Hepatocyte (in vitro differentiated cells): ENCODE measurements around the gene SKAP2.

Source experiments
- EZH2 ChIP-seq: fragments of 200-600 bp; sonication (generic); IDR thresholded peaks from 2 replicates; pipeline ENCODE4 v1.6.1; 2016; ENCODE audit warnings: antibody characterized with exemption, mild to moderate bottlenecking, borderline replicate concordance
- EZH2phosphoT487 ChIP-seq: fragments of 200-600 bp; sonication (generic); IDR thresholded peaks from one replicate; pipeline ENCODE4 v1.6.1; 2018; ENCODE audit warnings: antibody characterized with exemption, mild to moderate bottlenecking, low read depth, moderate library complexity; ENCODE audit not compliant: unreplicated experiment, severe bottlenecking
- TF ChIP-seq, protein P1 (sequence below): fragments of 200-600 bp; sonication (generic); IDR thresholded peaks from 2 replicates; pipeline ENCODE4 v1.5.1; 2016; ENCODE audit warnings: antibody characterized with exemption, mild to moderate bottlenecking; ENCODE audit not compliant: poor library complexity

DNA sequence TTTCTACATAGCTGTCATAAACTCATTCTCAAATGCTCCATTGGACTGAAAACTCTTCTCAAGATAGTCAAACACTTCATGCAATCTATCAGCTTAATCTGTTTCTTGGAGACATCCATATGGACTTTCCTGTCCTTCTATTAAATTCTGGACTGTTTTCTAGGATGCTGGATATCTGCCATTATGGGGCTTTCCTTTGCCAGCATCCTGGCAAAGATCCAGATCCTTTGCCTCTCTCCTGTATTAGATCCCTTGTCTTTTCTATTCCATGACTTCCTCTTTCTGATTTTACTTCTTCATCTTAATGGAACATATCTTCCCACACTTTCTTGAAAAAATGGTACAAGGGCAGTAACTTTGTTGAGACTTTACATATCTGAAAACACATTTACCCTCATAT, 35.9 kb upstream of the SKAP2 start:
- TF ChIP-seq, protein P1, sequence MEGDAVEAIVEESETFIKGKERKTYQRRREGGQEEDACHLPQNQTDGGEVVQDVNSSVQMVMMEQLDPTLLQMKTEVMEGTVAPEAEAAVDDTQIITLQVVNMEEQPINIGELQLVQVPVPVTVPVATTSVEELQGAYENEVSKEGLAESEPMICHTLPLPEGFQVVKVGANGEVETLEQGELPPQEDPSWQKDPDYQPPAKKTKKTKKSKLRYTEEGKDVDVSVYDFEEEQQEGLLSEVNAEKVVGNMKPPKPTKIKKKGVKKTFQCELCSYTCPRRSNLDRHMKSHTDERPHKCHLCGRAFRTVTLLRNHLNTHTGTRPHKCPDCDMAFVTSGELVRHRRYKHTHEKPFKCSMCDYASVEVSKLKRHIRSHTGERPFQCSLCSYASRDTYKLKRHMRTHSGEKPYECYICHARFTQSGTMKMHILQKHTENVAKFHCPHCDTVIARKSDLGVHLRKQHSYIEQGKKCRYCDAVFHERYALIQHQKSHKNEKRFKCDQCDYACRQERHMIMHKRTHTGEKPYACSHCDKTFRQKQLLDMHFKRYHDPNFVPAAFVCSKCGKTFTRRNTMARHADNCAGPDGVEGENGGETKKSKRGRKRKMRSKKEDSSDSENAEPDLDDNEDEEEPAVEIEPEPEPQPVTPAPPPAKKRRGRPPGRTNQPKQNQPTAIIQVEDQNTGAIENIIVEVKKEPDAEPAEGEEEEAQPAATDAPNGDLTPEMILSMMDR: no peak
- TF ChIP-seq EZH2: no peak
- no peak for TF ChIP-seq EZH2phosphoT487
